ENCODE measurements around the gene IL23R.
"Not testable (repeated sequence)": the region's sequence is repeated elsewhere in the genome, so short reads cannot be mapped to it uniquely, and the experiment has no call there.

IL23R gene

GRCh38 chr1:67194209-67194863, 28.1 kb downstream of the IL23R start:
- peak in 3 of 6 experiments; percentile 12 to 26 (median 18) for DNase-seq

GRCh38 chr1:67200755-67201154, 34.5 kb downstream of the IL23R start:
- no peak for DNase-seq

- no peak for DNase-seq
These were observed 35.6 kb downstream of the IL23R start for GRCh38 chr1:67201891-67202290.

GRCh38 chr1:67204298-67204980, 38.2 kb downstream of the IL23R start:
- DNase-seq = no peak

GRCh38 chr1:67207398-67207797, 41.1 kb downstream of the IL23R start:
- DNase-seq = not testable (repeated sequence)

GRCh38 chr1:67208217-67208616, 42.0 kb downstream of the IL23R start:
- no peak for DNase-seq

GRCh38 chr1:67209521-67209920, 43.3 kb downstream of the IL23R start:
- DNase-seq = no peak

- DNase-seq = peak in 3 of 6 experiments; percentile 3 to 54 (median 37)
These were observed 45.6 kb downstream of the IL23R start for GRCh38 chr1:67211589-67212563.

GRCh38 chr1:67213164-67213563, 46.9 kb downstream of the IL23R start:
- DNase-seq = peak in 1 of 6 experiments; percentile 6

- no peak for DNase-seq
These were observed 47.7 kb downstream of the IL23R start for GRCh38 chr1:67213948-67214347.

GRCh38 chr1:67214420-67215174, 48.3 kb downstream of the IL23R start:
- DNase-seq = peak in 4 of 6 experiments; percentile 6 to 56 (median 32)

GRCh38 chr1:67216401-67216800, 50.1 kb downstream of the IL23R start:
- DNase-seq = no peak

- no peak for DNase-seq
These were observed 51.2 kb downstream of the IL23R start for GRCh38 chr1:67217417-67217816.

GRCh38 chr1:67217938-67218337, 51.7 kb downstream of the IL23R start:
- DNase-seq = no peak

- no peak for DNase-seq
These were observed 58.6 kb downstream of the IL23R start for GRCh38 chr1:67224856-67225255.

GRCh38 chr1:67226688-67227087, 60.4 kb downstream of the IL23R start:
- DNase-seq = no peak

- DNase-seq = no peak
These were observed 60.9 kb downstream of the IL23R start for GRCh38 chr1:67227196-67227595.

- DNase-seq = no peak
These were observed 62.5 kb downstream of the IL23R start for GRCh38 chr1:67228791-67229190.

GRCh38 chr1:67230539-67230938, 64.3 kb downstream of the IL23R start:
- DNase-seq = no peak

GRCh38 chr1:67236277-67236676, 70.0 kb downstream of the IL23R start:
- DNase-seq = no peak

GRCh38 chr1:67239738-67240137, 73.5 kb downstream of the IL23R start:
- no peak for DNase-seq

- no peak for DNase-seq
These were observed 75.0 kb downstream of the IL23R start for GRCh38 chr1:67241200-67241746.

All from stimulated activated naive CD4-positive, alpha-beta T cell (primary cell).